Vagina (tissue), 2 donors: ENCODE data around the gene STX4.

ENCODE experiments used
- POLR2AphosphoS5 ChIP-seq, 2 donors: sonication (generic); formaldehyde crosslinking; IDR thresholded peaks; one replicate each; pipeline ENCODE4 v1.9.0; 2017; ENCODE audit warnings: antibody characterized with exemption in 2 of 2, mild to moderate bottlenecking in 2 of 2, low read depth in 1 of 2; ENCODE audit not compliant: insufficient read depth in 1 of 2
- TF ChIP-seq, protein P1 (sequence below), 3 experiments: fragments of 450-650 bp in 2 of 3; fragments of 200-600 bp in 1 of 3; sonication (generic) in 1 of 3; IDR thresholded peaks; one replicate each; pipeline ENCODE4 v1.5.1; 2017 to 2019; ENCODE audit warnings: antibody characterized with exemption in 3 of 3, mild to moderate bottlenecking in 2 of 3, moderate library complexity in 2 of 3

GRCh38 chr16:31016018-31016417, 17.3 kb upstream of the STX4 start:
- TF ChIP-seq, protein P1, sequence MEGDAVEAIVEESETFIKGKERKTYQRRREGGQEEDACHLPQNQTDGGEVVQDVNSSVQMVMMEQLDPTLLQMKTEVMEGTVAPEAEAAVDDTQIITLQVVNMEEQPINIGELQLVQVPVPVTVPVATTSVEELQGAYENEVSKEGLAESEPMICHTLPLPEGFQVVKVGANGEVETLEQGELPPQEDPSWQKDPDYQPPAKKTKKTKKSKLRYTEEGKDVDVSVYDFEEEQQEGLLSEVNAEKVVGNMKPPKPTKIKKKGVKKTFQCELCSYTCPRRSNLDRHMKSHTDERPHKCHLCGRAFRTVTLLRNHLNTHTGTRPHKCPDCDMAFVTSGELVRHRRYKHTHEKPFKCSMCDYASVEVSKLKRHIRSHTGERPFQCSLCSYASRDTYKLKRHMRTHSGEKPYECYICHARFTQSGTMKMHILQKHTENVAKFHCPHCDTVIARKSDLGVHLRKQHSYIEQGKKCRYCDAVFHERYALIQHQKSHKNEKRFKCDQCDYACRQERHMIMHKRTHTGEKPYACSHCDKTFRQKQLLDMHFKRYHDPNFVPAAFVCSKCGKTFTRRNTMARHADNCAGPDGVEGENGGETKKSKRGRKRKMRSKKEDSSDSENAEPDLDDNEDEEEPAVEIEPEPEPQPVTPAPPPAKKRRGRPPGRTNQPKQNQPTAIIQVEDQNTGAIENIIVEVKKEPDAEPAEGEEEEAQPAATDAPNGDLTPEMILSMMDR (IDR thresholded peaks at IDR 0.05) = no peak
- no peak for TF ChIP-seq POLR2AphosphoS5 (IDR thresholded peaks at IDR 0.05; ENCODE audit: insufficient read depth in 1 of 2, low read depth in 1 of 2)
